GM23248 (cell line): ENCODE measurements around the gene TRIM27.

Source experiments
- EZH2 ChIP-seq: fragments of 200-600 bp; sonication (generic); IDR thresholded peaks from 2 replicates; pipeline ENCODE4 v1.6.1; 2018; ENCODE audit warnings: antibody characterized with exemption, mild to moderate bottlenecking; ENCODE audit not compliant: insufficient read depth, poor library complexity, severe bottlenecking
- EZH2phosphoT487 ChIP-seq: fragments of 200-600 bp; sonication (generic); IDR thresholded peaks from 2 replicates; pipeline ENCODE4 v1.6.1; 2018; ENCODE audit warnings: antibody characterized with exemption, moderate library complexity, mild to moderate bottlenecking, low read depth; ENCODE audit not compliant: insufficient read depth

- no peak for TF ChIP-seq EZH2
- TF ChIP-seq EZH2phosphoT487: no peak
Measured at GRCh38 chr6:28969129-28969528, 45.3 kb upstream of the TRIM27 start.
